ENCODE data around the gene ANKRD50.

ANKRD50 gene

GRCh38 chr4:124712372-124713184, at the start of gene ANKRD50:
TSS of gene ANKRD50 (minus strand) at chr4:124712732. CDS start at chr4:124710511, 2,221 bp downstream.
- DNase-seq = peak; percentile 77 to 85

GRCh38 chr4:124757126-124757525, 44.6 kb upstream of the ANKRD50 start:
- no peak for DNase-seq

GRCh38 chr4:124754681-124755080, 42.1 kb upstream of the ANKRD50 start:
- DNase-seq = no peak

GRCh38 chr4:124753941-124754581, 41.5 kb upstream of the ANKRD50 start:
- DNase-seq = no peak

- DNase-seq = no peak
Observed at GRCh38 chr4:124749421-124749820, 36.9 kb upstream of the ANKRD50 start.

GRCh38 chr4:124748965-124749364, 36.4 kb upstream of the ANKRD50 start:
- no peak for DNase-seq

GRCh38 chr4:124745985-124746801, 33.7 kb upstream of the ANKRD50 start:
- DNase-seq = no peak

- no peak for DNase-seq
Observed at GRCh38 chr4:124743711-124744110, 31.2 kb upstream of the ANKRD50 start.

GRCh38 chr4:124740501-124740900, 28.0 kb upstream of the ANKRD50 start:
- DNase-seq = no peak

GRCh38 chr4:124738994-124739393, 26.5 kb upstream of the ANKRD50 start:
- DNase-seq = no peak

- no peak for DNase-seq
Observed at GRCh38 chr4:124737619-124738018, 25.1 kb upstream of the ANKRD50 start.

GRCh38 chr4:124736526-124736925, 24.0 kb upstream of the ANKRD50 start:
- DNase-seq = no peak

- DNase-seq = no peak
Observed at GRCh38 chr4:124727331-124727890, 14.9 kb upstream of the ANKRD50 start.

- no peak for DNase-seq
Observed at GRCh38 chr4:124726269-124726668, 13.7 kb upstream of the ANKRD50 start.

GRCh38 chr4:124722071-124722470, 9.5 kb upstream of the ANKRD50 start:
- no peak for DNase-seq

- DNase-seq = no peak
Observed at GRCh38 chr4:124717101-124717500, 4.6 kb upstream of the ANKRD50 start.

- DNase-seq = peak; percentile 60 to 61
Observed at GRCh38 chr4:124713185-124713592, 657 bp upstream of the ANKRD50 start.

GRCh38 chr4:124711471-124712371, 811 bp downstream of the ANKRD50 start:
- peak; percentile 42 to 53 for DNase-seq

GRCh38 chr4:124710911-124711310, 1.6 kb downstream of the ANKRD50 start:
- DNase-seq = peak in 1 of 2 experiments; percentile 38

GRCh38 chr4:124710015-124710741, 2.4 kb downstream of the ANKRD50 start:
- no peak for DNase-seq

Measured in NCI-H524 (cell line).